T-cell (primary cell): ENCODE results near the gene LCE2B. TPM values are rescaled to one million over a fixed set of nuclear protein-coding genes. Genes with fewer than 3 reads are reported as not detected.
"Not testable (repeated sequence)": the region's sequence is repeated elsewhere in the genome, so short reads cannot be mapped to it uniquely, and the experiment has no call there.

ENCODE experiments used
- ATAC-seq, 4 experiments: fragments of 200-7000 bp in 3 of 4; fragments of 150-1000 bp in 1 of 4; cut with Tn5 transposase; replicated peaks in 1 of 4; 1 replicate in 3 of 4; 2 replicates in 1 of 4; pipeline ENCODE4 v1.10.0; 2021; ENCODE audit warnings: moderate library complexity in 3 of 4, mild to moderate bottlenecking in 2 of 4, moderate number of reproducible peaks in 1 of 4
- CTCF ChIA-PET, 2 donors: fragments of 300-600 bp; sonication (Branson Sonifier 250); formaldehyde crosslinking; loops; one replicate each; lab custom pipeline; 2022; ENCODE audit warnings: antibody characterized with exemption in 2 of 2; lab: Charles Lee
- POLR2A ChIA-PET, 2 donors: fragments of 300-600 bp; sonication (Branson Sonifier 250); formaldehyde crosslinking; loops; one replicate each; lab custom pipeline; 2022; ENCODE audit warnings: antibody characterized with exemption in 2 of 2; lab: Charles Lee
- DNase-seq, 35 experiments: peaks; one replicate each; pipeline versions ENCODE4 v3.0.0 to v3.0.0-alpha.2; 2013 to 2023
- H3K27ac ChIP-seq: one replicate; pipeline ENCODE4 v1.5.1; 2013; ENCODE audit warnings: low read length
- H3K27me3 ChIP-seq, 2 experiments: replicated peaks in 1 of 2; 1 replicate in 1 of 2; 2 replicates in 1 of 2; pipeline versions ENCODE4 v1.6.1 to v1.7.0; 2013; ENCODE audit warnings: low read length in 1 of 2, mixed read lengths in 1 of 2; ENCODE audit not compliant: control insufficient read depth in 2 of 2, insufficient read depth in 2 of 2; ENCODE audit errors: extremely low read depth in 1 of 2
- H3K36me3 ChIP-seq, 2 donors: 1 replicate in 1 of 2; 2 replicates in 1 of 2; pipeline versions ENCODE4 v1.6.1 to v1.7.0; 2013; ENCODE audit warnings: low read length in 1 of 2; ENCODE audit not compliant: control insufficient read depth in 2 of 2, insufficient read depth in 1 of 2; ENCODE audit errors: extremely low read depth in 1 of 2
- H3K4me1 ChIP-seq, 2 experiments: 1 replicate in 1 of 2; 2 replicates in 1 of 2; pipeline versions ENCODE4 v1.6.1 to v1.7.0; 2013; ENCODE audit warnings: low read length in 2 of 2, mixed read lengths in 1 of 2; ENCODE audit not compliant: insufficient read depth in 2 of 2, control insufficient read depth in 1 of 2; ENCODE audit errors: extremely low read depth in 1 of 2
- H3K4me3 ChIP-seq, 2 donors: 1 replicate in 1 of 2; 2 replicates in 1 of 2; pipeline versions ENCODE4 v1.5.1 to v1.7.0; 2013; ENCODE audit warnings: mild to moderate bottlenecking in 2 of 2, low read length in 1 of 2, moderate library complexity in 1 of 2; ENCODE audit not compliant: control insufficient read depth in 1 of 2; ENCODE audit errors: extremely low read depth in 1 of 2
- H3K9me3 ChIP-seq: 2 replicates; pipeline ENCODE4 v1.7.0; 2013
- H3K27ac Mint-ChIP-seq, 2 donors: one replicate each; pipeline ENCODE4 v1.8.0; 2020 to 2021; ENCODE audit warnings: mild to moderate bottlenecking in 2 of 2, mixed read lengths in 2 of 2
- H3K27me3 Mint-ChIP-seq, 2 donors: one replicate each; pipeline ENCODE4 v1.8.0; 2021 to 2022; ENCODE audit warnings: mixed read lengths in 2 of 2
- H3K36me3 Mint-ChIP-seq: one replicate; pipeline ENCODE4 v1.8.0; 2021; ENCODE audit warnings: mixed read lengths
- H3K4me1 Mint-ChIP-seq, 3 donors: one replicate each; pipeline ENCODE4 v1.8.0; 2020 to 2022; ENCODE audit warnings: mixed read lengths in 3 of 3, mild to moderate bottlenecking in 1 of 3
- H3K4me3 Mint-ChIP-seq, 3 donors: one replicate each; pipeline ENCODE4 v1.8.0; 2020 to 2022; ENCODE audit warnings: mild to moderate bottlenecking in 3 of 3, mixed read lengths in 3 of 3, moderate library complexity in 3 of 3
- H3K9me3 Mint-ChIP-seq, 3 donors: one replicate each; pipeline ENCODE4 v1.8.0; 2020 to 2022; ENCODE audit warnings: mixed read lengths in 3 of 3
- WGBS: methylation state at CpG from one replicate; pipeline ENCODE4 v1.1.5; 2013; ENCODE audit warnings: missing lambda C conversion rate; ENCODE audit not compliant: insufficient coverage; 5-methylcytosine and 5-hydroxymethylcytosine counted together
- total RNA-seq, 35 experiments: library from RNA in 6 of 35; stranded (reverse) in 6 of 35; fragments of 120-200 nt in 1 of 35; gene quantifications; one replicate each; pipeline versions ENCODE4 v1.2.1 to v1.2.4 and lab custom pipeline; 2013 to 2026

LCE2B gene, protein sequence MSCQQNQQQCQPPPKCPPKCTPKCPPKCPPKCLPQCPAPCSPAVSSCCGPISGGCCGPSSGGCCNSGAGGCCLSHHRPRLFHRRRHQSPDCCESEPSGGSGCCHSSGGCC
- total RNA-seq (not detected), total RNA-seq (lab: John Stamatoyannopoulos, UW) (0 reads per million in 29 experiments)
- total RNA-seq (2013) = not detected

DNA sequence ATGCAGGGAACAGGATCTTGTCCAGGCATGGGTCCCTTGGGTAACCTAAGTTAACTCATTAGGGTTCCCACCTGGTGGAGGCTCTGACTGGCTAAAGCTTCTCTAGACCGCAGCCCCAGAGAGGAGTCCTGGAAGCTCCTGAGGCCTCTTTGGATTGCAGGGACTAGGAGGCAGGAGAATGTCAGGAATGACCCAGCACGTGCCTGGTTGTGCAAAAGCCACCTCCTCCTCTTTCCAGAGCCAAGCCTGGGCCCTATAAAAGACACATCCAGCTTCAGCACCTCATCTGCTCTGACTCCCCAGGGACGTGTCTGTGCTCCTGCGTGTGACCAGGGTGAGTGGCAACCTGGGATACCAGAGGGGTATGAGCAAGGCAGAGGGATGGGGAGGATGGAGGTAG lies at the start of gene LCE2B:
Gene LCE2B, plus strand, starts transcription at position 301 of the 400 bp plus-strand sequence. CDS start 721 bp downstream, outside the sequence.
- H3K36me3 Mint-ChIP-seq, H3K27ac Mint-ChIP-seq, POLR2A ChIA-PET, CTCF ChIA-PET, H3K4me1 Mint-ChIP-seq, H3K4me3 Mint-ChIP-seq, H3K9me3 ChIP-seq, ATAC-seq, H3K9me3 Mint-ChIP-seq, H3K27me3 ChIP-seq, H3K27ac ChIP-seq, H3K4me3 ChIP-seq, H3K4me1 ChIP-seq, H3K36me3 ChIP-seq, DNase-seq: not testable (repeated sequence)
- 17% methylated on average over 1 of the region's 4 CpGs for WGBS
- peaks cover 45 to 56% of the 10 kb centered on the region in 2 donors for H3K27me3 Mint-ChIP-seq

DNA sequence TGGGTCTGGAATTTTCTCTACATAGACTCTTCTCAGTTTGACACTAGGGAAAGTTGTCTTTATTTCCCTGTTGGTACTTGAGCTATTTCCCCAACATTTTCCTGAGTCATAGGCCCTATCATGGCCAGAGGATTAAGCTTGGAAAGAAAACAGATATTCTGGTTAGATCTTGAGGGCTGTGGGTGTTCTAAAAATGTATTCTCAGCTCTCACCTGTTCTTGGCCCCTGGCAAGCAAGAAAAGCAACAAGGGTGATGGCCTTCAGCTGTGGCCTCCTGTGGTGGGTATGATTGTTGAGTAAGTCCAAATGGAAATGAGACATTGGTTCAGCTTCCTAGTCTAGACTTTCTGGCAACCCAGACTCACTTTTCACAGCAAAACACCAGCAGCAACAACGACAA lies 45.6 kb upstream of the LCE2B start:
- DNase-seq (no peak), ATAC-seq (no peak)
- Histone ChIP-seq H3K36me3 (no peaks in the 10 kb centered on the region), H3K27me3 (peaks cover 0 to 8% of the 10 kb centered on the region in 2 experiments), H3K4me3 (no peak overlapping the region), H3K9me3 (no peaks in the 10 kb centered on the region), H3K27ac (no peak overlapping the region), H3K4me1 (no peaks in the 10 kb centered on the region)
- ChIA-PET CTCF (no interaction called here), POLR2A (no interaction called here)
- Mint-ChIP-seq H3K36me3 (no peaks in the 10 kb centered on the region), H3K27me3 (peaks cover 7 to 13% of the 10 kb centered on the region in 2 donors), H3K4me3 (no peak overlapping the region), H3K4me1 (no peaks in the 10 kb centered on the region), H3K9me3 (peaks cover 0 to 4% (median 0%) of the 10 kb centered on the region in 3 donors), H3K27ac (no peak overlapping the region)
- 70% methylated on average over 1 of the region's 1 CpG for WGBS

DNA sequence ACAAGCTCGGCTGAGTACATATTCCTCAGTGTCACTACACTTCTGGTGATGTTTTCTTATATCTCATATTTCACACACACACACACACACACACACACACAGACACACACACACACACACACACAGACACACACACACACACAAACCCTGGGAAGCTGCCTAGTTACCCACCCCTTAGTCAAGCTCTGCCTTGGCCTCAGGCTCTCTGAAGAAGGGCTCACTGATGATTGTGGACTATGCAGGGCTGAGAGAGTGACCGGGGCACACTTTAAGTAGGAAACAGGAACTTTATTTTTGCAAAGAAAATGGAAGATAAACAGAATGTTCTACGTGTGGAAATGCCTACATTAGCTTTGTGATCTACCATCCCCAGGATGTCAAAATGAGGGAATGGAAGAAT lies 42.0 kb upstream of the LCE2B start:
- H3K27me3 Mint-ChIP-seq = peaks cover 27 to 36% of the 10 kb centered on the region in 2 donors
- H3K27ac Mint-ChIP-seq = no peak overlapping the region
- no peaks in the 10 kb centered on the region for H3K9me3 ChIP-seq
- no peak for ATAC-seq
- POLR2A ChIA-PET = interaction anchor here in 1 of 2 donors (0.7 kb wide), 1 partner anchor 21 kb away, joined by 5 read pairs; no protein-coding TSS in a partner anchor
- no peaks in the 10 kb centered on the region for H3K36me3 Mint-ChIP-seq
- H3K27me3 ChIP-seq = peaks cover 0 to 11% of the 10 kb centered on the region in 2 experiments
- CTCF ChIA-PET = interaction anchor here in 1 of 2 donors (0.7 kb wide), 1 partner anchor 22 kb away, joined by 3 read pairs; no protein-coding TSS in a partner anchor
- no peaks in the 10 kb centered on the region for H3K36me3 ChIP-seq
- 62% methylated on average over 2 of the region's 3 CpGs for WGBS
- no peak overlapping the region for H3K4me3 Mint-ChIP-seq
- H3K4me3 ChIP-seq = no peak overlapping the region
- H3K27ac ChIP-seq = no peak overlapping the region
- no peaks in the 10 kb centered on the region for H3K4me1 Mint-ChIP-seq
- H3K9me3 Mint-ChIP-seq = no peaks in the 10 kb centered on the region
- no peak for DNase-seq
- no peaks in the 10 kb centered on the region for H3K4me1 ChIP-seq

DNA sequence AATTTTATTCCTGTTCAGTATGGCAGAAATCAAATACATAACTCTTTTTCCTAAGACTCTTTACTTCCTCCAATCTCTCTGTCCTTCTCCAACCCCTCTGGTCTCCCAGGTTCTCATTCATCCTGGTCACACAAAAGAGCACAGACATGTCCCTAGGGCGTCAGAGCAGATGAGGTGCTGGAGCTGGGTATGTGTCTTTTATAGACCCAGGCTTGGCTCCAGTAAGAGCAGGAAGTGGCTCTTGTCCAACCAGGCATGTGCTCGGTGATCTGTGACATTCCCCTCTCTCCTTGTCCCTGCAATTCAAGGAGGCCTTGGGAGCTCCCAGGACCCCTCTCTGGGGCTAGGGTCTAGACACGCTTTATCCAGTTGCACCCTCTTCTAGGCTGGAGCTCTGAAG lies 40.8 kb upstream of the LCE2B start:
- Histone ChIP-seq H3K27ac (no peak overlapping the region), H3K27me3 (peaks cover 0 to 11% of the 10 kb centered on the region in 2 experiments), H3K4me1 (no peaks in the 10 kb centered on the region), H3K36me3 (no peaks in the 10 kb centered on the region), H3K9me3 (no peaks in the 10 kb centered on the region), H3K4me3 (no peak overlapping the region)
- ATAC-seq (no peak), DNase-seq (no peak)
- Mint-ChIP-seq H3K4me1 (no peaks in the 10 kb centered on the region), H3K9me3 (no peaks in the 10 kb centered on the region), H3K27ac (no peak overlapping the region), H3K4me3 (no peak overlapping the region), H3K36me3 (no peaks in the 10 kb centered on the region), H3K27me3 (peaks cover 30 to 41% of the 10 kb centered on the region in 2 donors)
- CTCF ChIA-PET = no interaction called here
- 57% methylated on average over 2 of the region's 3 CpGs for WGBS
- POLR2A ChIA-PET = no interaction called here

DNA sequence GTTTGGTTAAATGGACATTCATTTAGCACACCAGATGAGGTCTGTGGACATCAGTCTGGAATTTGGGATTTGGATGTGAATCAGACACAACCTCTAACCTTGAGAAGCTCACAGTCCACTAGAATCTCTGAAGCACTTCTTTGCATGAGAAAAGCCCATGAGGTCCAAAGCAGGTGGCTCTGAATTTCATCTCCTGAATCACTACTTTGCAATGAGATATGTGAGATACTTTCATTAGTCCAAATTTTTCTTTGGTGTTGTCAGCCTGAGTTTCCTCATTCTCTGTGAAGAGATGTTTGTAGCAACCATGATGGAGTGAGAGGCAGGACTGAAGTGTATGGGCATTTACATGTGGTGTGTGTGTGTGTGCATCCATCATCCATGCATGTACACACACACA lies 39.3 kb upstream of the LCE2B start:
- Histone ChIP-seq H3K4me1 (no peaks in the 10 kb centered on the region), H3K4me3 (no peak overlapping the region), H3K27ac (no peak overlapping the region), H3K36me3 (no peaks in the 10 kb centered on the region), H3K27me3 (peaks cover 0 to 11% of the 10 kb centered on the region in 2 experiments), H3K9me3 (no peaks in the 10 kb centered on the region)
- Mint-ChIP-seq H3K4me1 (no peaks in the 10 kb centered on the region), H3K36me3 (no peaks in the 10 kb centered on the region), H3K4me3 (no peak overlapping the region), H3K27ac (no peak overlapping the region), H3K27me3 (peaks cover 35 to 41% of the 10 kb centered on the region in 2 donors), H3K9me3 (no peaks in the 10 kb centered on the region)
- DNase-seq (no peak), ATAC-seq (no peak)
- POLR2A ChIA-PET = no interaction called here
- CTCF ChIA-PET = no interaction called here

DNA sequence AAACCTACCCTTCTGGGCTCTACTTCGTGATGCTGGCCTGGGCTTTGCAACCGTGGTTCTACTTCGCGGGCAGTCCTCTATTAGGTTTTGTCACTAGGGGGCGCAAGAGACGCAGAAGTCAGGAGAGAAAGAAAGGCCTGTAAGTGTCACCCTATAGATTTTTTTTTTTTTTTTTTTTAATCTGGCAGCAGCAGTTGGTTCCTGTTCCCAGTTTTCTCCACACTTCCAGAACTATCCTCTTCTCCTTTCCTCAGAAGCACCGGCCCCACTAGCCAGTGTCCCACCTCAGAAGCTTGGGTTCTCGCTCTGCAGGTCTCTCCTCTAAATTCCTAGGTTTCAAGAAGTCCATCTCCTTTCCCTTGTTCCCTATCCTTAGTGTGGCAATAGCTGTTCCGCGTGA lies 31.8 kb upstream of the LCE2B start:
- H3K27ac ChIP-seq = no peak overlapping the region
- Mint-ChIP-seq H3K27ac (no peak overlapping the region), H3K36me3 (no peaks in the 10 kb centered on the region), H3K4me3 (no peak overlapping the region), H3K4me1 (peaks cover 2 to 5% (median 4%) of the 10 kb centered on the region in 3 donors), H3K27me3 (peaks cover 12 to 13% of the 10 kb centered on the region in 2 donors), H3K9me3 (no peaks in the 10 kb centered on the region)
- POLR2A ChIA-PET = no interaction called here
- CTCF ChIA-PET = interaction anchor here in 1 of 2 donors (0.7 to 0.8 kb wide), 3 partner anchors 8 to 12 kb away, joined by 3 to 6 read pairs (median 3); no protein-coding TSS in a partner anchor
- H3K36me3 ChIP-seq = no peaks in the 10 kb centered on the region
- no peak for ATAC-seq
- H3K4me3 ChIP-seq = no peak overlapping the region
- H3K9me3 ChIP-seq = no peaks in the 10 kb centered on the region
- no peaks in the 10 kb centered on the region for H3K4me1 ChIP-seq
- WGBS = 56% methylated on average over 2 of the region's 10 CpGs
- peaks cover 9 to 12% of the 10 kb centered on the region in 2 experiments for H3K27me3 ChIP-seq
- DNase-seq = peak in 25 of 35 experiments; percentile 1 to 52 (median 9)
